Retinal pigment epithelial cell (primary cell): Measurements from ENCODE around the gene CNTRL.
"Not testable (repeated sequence)": the region's sequence is repeated elsewhere in the genome, so short reads cannot be mapped to it uniquely, and the experiment has no call there.

Experiments used
- DNase-seq: peaks from one replicate; pipeline ENCODE4 v3.0.0-alpha.2; 2010; ENCODE audit warnings: low read depth
- H3K4me3 ChIP-seq: 2 replicates; pipeline ENCODE4 v1.5.1; 2011; ENCODE audit warnings: mild to moderate bottlenecking, low read length, control low read depth, moderate library complexity
- CTCF ChIP-seq: conservative IDR thresholded peaks from 2 replicates; pipeline ENCODE4 v1.5.1; 2011; ENCODE audit warnings: low read depth, low read length, control low read depth, inconsistent platforms

Gene CNTRL

GRCh38 chr9:121160025-121160424, 85.3 kb downstream of the CNTRL start:
- no peak overlapping the region for H3K4me3 ChIP-seq

DNA sequence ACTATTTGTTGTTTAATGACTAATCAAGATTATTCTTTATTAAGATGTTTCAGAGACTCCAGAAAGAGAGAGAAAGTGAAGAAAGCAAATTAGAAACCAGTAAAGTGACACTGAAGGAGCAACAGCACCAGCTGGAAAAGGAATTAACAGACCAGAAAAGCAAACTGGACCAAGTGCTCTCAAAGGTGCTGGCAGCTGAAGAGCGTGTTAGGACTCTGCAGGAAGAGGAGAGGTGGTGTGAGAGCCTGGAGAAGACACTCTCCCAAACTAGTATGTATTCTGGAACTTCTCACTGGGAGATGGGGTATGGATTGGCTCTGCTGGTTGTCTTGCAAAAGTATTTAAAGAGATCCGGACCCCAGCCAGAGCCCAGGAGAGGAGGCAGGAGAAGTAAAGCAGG, 93.3 kb downstream of the CNTRL start:
- no peak for TF ChIP-seq CTCF
- DNase-seq, result no peak
- H3K4me3 ChIP-seq, result no peak overlapping the region

More at GRCh38 chr9:121160025-121160424, 85.3 kb downstream of the CNTRL start:
- DNase-seq, result no peak
- no peak for TF ChIP-seq CTCF

GRCh38 chr9:121169094-121169601, 94.4 kb downstream of the CNTRL start:
- TF ChIP-seq CTCF, result peak; percentile 49
- no peak overlapping the region for H3K4me3 ChIP-seq
- DNase-seq, result no peak

- TF ChIP-seq CTCF, result no peak
- H3K4me3 ChIP-seq, result no peak overlapping the region
- no peak for DNase-seq
These were observed 96.5 kb downstream of the CNTRL start for GRCh38 chr9:121171236-121171635.

- TF ChIP-seq CTCF, result no peak
- no peak for DNase-seq
- no peak overlapping the region for H3K4me3 ChIP-seq
These were observed 98.2 kb downstream of the CNTRL start for GRCh38 chr9:121172726-121173487.

GRCh38 chr9:121173501-121173900, 98.7 kb downstream of the CNTRL start:
- no peak for TF ChIP-seq CTCF
- no peak overlapping the region for H3K4me3 ChIP-seq
- no peak for DNase-seq

DNA sequence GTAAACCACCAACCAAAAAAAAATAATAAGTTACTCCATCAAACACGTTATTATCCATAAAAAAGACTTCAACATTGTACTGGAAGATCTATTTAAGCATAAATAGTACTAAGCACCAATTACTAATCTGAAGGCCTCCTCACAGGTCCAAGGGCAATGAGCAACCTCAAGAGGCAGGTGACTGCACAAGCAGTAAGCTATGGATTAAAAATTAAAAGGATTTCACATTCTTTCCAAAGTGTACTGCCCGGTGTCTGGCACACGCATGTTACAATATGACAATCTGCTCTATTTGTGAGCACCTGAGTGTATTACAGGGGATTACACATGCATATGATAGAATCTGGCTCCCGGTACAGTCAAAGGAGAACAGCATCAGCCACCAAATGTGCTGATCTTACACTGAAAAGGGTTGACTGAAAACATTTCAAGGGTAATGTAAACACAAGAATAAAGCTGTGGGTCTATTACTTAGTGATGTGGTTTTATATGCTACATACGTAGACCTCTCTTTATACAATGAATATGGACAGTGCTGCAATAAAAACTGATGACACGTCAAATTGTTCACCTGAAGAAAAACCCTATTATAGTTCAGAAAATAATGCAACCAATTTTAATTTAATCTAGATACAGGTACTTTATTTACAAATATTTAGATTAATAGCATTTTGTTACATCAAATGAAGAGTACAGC, 104.1 kb downstream of the CNTRL start:
- no peak for TF ChIP-seq CTCF
- peak; percentile 82 for DNase-seq
- H3K4me3 ChIP-seq, result no peak overlapping the region

GRCh38 chr9:121179373-121179721, 104.6 kb downstream of the CNTRL start:
- not testable (repeated sequence) for DNase-seq, H3K4me3 ChIP-seq
